ENCODE measurements around the gene LRP6. TPM values are rescaled to one million over a fixed set of nuclear protein-coding genes. Genes with fewer than 3 reads are reported as not detected.

Gene LRP6
- total RNA-seq, 1 donor from 2014 or later = 70.0 TPM

DNA sequence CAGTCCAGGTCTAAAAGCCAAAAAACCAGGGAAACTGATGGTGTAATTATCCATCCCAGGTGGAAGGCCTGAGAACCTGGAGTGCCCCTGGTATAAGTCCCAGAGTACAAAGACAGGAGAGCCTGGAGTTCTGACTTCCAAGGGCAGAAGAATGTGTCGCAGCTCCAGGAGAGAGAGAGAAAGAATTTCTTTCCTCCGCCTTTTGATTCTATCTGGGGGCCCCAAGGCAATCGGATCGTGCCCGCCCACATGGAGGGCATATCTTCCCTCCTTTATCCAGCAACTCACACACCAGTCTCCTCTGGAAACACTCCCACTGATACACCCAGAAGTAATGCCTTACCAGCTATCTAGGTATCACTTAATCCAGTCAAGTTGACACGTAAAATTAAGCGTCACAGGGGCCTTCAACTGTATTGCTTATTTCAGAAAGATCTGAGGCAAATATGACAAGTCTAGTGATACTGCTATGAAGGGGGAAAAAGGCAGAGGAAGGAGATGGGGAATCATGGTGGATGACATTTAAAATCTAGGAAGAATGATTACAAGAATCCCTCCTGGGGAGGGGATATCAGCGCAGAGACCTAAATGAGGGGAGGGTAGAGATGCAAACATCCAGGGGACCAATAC is 30.5 kb upstream of the LRP6 start:
- Histone ChIP-seq H3K27ac (no peak overlapping the region), H3K27me3 (no peaks in the 10 kb centered on the region), H3K4me3 (no peak overlapping the region), H3K9me3 (no peaks in the 10 kb centered on the region), H3K36me3 (no peaks in the 10 kb centered on the region), H3K4me1 (peaks cover 0 to 3% of the 10 kb centered on the region in 2 donors)
- no peak for DNase-seq (ENCODE audit: low spot score in 2 of 2)
- TF ChIP-seq CTCF (IDR thresholded peaks at IDR 0.05) = no peak
- intact Hi-C loops (cut with DNase I) = no loop called here

- H3K4me3 ChIP-seq = no peak overlapping the region
- H3K36me3 ChIP-seq = no peaks in the 10 kb centered on the region
- no peak for TF ChIP-seq CTCF (IDR thresholded peaks at IDR 0.05)
- no peaks in the 10 kb centered on the region for H3K27me3 ChIP-seq
- no peak for DNase-seq (ENCODE audit: low spot score in 2 of 2)
- no peak overlapping the region for H3K27ac ChIP-seq
- peaks cover 0 to 3% of the 10 kb centered on the region in 2 donors for H3K4me1 ChIP-seq
- H3K9me3 ChIP-seq = no peaks in the 10 kb centered on the region
- intact Hi-C loops (cut with DNase I) = no loop called here
Measured at GRCh38 chr12:12294215-12295005, 27.6 kb upstream of the LRP6 start.

- Histone ChIP-seq H3K4me1 (peaks cover 0 to 3% of the 10 kb centered on the region in 2 donors), H3K36me3 (no peaks in the 10 kb centered on the region), H3K27me3 (no peaks in the 10 kb centered on the region), H3K4me3 (no peak overlapping the region), H3K9me3 (no peaks in the 10 kb centered on the region), H3K27ac (no peak overlapping the region)
- intact Hi-C loops (cut with DNase I) = no loop called here
- no peak for DNase-seq (ENCODE audit: low spot score in 2 of 2)
- no peak for TF ChIP-seq CTCF (IDR thresholded peaks at IDR 0.05)
Measured at GRCh38 chr12:12290206-12290605, 23.4 kb upstream of the LRP6 start.

- Histone ChIP-seq H3K4me3 (no peak overlapping the region), H3K27me3 (no peaks in the 10 kb centered on the region), H3K36me3 (no peaks in the 10 kb centered on the region), H3K4me1 (peaks cover 0 to 13% of the 10 kb centered on the region in 2 donors), H3K9me3 (no peaks in the 10 kb centered on the region), H3K27ac (no peak overlapping the region)
- DNase-seq (ENCODE audit: low spot score in 2 of 2) = no peak
- TF ChIP-seq CTCF (IDR thresholded peaks at IDR 0.05) = no peak
- intact Hi-C loops (cut with DNase I) = no loop called here
Measured at GRCh38 chr12:12286441-12286840, 19.6 kb upstream of the LRP6 start.

- peaks cover 0 to 13% of the 10 kb centered on the region in 2 donors for H3K4me1 ChIP-seq
- intact Hi-C loops (cut with DNase I) = no loop called here
- H3K27ac ChIP-seq = peak overlapping the region; percentile 4 to 28
- no peaks in the 10 kb centered on the region for H3K27me3 ChIP-seq
- no peak overlapping the region for H3K4me3 ChIP-seq
- no peak for TF ChIP-seq CTCF (IDR thresholded peaks at IDR 0.05)
- no peak for DNase-seq (ENCODE audit: low spot score in 2 of 2)
- H3K9me3 ChIP-seq = no peaks in the 10 kb centered on the region
- no peaks in the 10 kb centered on the region for H3K36me3 ChIP-seq
Measured at GRCh38 chr12:12282761-12283425, 16.0 kb upstream of the LRP6 start.

Data from ascending aorta (tissue), 2 donors.